GM21447 (cell line): ENCODE measurements around the gene ST8SIA2.
"Not testable (repeated sequence)": the region's sequence is repeated elsewhere in the genome, so short reads cannot be mapped to it uniquely, and the experiment has no call there.

Experiments
- ATAC-seq: cut with Tn5 transposase; IDR thresholded peaks from one replicate; pipeline ENCODE4 v1.9.1; 2021; ENCODE audit not compliant: unreplicated experiment

ST8SIA2 gene

DNA sequence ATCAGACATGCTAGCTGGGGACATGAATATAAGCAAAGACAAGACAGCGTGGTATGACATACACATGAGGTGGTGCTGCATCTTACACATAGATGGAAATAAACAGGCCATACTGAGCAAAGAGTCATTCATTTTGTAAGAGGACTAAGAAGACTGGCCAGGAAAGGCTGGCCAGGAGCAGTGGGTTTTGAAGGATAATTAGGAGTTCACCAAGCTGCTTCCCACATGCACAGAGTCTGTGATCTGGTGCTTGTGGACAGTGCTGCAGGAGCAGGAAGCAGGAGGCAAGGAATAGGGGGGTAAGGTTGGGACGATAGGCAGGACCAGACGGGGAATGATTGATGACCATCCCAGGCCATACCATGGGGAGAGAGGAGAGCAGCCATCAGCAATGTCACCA lies 41.5 kb downstream of the ST8SIA2 start:
- no peak for ATAC-seq

DNA sequence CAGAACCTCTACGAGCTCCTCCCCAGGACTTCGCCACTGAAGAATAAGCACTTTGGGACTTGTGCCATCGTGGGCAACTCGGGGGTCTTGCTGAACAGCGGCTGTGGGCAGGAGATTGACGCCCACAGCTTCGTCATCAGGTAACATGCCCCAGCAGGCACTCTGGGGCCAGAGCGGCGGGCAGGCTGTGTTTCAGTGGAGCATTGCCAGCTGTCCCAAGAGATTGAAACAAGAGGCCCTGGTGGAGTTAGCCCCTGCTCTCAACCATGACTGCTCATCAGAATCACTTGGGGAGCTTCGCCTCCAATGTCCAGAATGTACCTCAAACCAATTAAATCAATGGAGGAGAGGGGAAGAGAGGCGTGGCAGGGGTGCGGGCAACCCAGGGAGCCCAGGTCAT lies 44.8 kb downstream of the ST8SIA2 start:
- no peak for ATAC-seq

DNA sequence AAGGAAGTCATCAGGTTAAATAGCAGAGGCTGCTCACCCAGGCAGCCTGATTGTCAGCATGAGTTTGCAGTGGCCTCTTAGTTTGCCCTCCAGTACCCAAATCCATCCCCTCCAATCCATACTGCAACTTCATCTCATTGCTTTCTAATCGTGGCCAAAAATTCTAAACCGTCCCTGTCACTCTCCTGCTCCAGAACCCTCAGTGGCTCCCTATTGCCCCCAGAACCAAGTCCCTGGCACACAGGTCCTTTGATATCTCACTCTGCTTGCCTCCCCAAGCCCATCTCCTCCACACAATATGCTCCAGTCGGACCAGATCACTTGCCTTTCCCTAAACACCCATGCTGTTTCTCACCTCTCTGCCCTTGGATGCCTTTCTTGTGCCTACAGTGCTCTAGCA lies 49.7 kb downstream of the ST8SIA2 start:
- ATAC-seq = no peak

DNA sequence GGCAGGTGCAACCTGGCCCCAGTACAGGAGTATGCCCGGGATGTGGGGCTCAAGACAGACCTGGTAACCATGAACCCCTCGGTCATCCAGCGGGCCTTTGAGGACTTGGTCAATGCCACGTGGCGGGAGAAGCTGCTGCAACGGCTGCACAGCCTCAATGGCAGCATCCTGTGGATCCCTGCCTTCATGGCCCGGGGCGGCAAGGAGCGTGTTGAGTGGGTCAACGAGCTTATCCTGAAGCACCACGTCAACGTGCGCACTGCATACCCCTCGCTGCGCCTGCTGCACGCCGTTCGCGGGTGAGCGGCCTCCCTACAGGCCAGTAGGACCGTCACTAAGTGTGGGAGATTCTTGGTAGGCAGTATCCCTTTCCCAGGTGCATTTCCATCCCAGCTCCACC lies 51.0 kb downstream of the ST8SIA2 start:
- ATAC-seq = no peak

DNA sequence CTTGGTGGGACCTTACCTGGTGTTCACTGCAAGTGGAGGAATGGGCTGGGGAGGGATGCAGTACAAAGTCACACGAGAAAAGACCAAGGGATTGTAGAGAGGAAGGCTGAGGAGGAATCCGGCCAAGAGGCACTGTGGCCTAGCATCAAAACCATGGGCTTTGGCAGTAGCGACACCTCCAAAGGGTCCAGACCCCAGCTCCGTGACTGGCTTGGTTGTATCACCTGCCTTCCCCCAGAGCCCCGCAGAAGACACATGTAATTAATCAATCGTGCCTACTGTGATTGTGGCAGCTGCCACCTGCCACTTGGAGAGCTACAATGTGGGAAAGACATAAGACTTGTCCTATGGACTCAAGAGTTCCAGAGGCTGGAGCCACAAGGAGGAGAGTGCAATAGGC lies 54.7 kb downstream of the ST8SIA2 start:
- ATAC-seq = no peak

DNA sequence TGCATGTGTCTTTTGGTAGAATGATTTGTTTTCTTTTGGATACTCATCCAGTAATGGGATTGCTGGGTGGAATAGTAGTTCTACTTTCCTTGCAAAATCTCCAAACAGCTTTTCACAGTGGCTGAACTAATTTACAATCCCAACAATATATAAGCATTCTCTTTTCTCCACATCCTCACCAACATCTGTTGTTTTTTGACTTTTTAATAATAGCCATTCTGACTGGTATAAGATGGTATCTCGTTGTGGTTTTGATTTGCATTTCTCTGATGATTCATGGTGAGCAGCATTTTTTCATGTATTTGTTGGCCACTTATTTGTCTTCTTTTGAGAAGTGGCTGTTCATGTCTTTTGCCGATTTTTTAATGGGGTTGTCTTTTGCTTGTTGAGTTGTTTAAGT lies 55.8 kb downstream of the ST8SIA2 start:
- ATAC-seq = no peak

DNA sequence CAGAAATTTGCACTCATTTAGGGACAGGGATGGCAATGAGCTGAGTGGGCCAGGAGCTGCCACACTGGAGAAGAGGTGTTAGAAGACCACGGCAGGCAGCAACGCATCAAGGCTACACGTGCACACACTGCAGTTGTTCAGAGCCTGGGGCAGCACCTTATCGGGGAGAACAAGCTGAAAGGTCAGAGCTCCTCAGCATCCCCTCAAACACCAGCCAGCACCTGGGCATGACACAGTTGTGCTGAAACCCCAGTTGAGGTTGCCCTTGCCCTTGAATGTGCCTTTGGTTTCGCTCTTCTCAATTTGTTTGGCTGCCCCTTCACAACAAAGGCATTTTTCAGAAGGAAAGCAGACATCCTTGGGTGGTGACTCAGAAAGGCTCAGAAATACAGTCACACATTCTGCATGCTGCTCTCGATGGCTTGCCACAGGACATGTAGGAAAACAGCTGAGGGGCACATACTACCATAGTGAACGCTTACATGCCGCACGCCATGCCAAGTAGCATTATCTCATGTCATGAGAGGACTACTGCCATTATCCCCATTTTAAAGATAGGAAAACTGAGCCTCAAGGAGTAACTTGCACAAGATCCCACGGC lies 57.6 kb downstream of the ST8SIA2 start:
- no peak for ATAC-seq

DNA sequence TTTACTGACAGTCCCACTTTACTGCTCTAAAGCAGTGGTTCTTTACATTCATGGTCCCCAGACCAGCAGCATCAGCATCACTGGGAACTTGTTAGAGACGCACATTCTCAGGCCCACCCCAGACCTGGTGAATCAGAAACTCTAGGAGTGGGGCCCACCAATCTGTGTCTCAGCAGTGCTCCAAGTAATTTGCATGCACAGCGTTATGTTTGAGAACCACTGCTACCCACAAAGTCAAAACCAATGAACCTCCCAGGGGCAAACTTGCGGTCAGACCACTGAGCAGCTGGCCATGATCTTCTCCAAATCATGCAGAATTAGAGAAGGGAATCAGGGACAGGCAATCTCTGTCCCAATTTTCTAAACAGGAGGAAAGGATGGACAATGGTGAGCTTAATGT lies 58.5 kb downstream of the ST8SIA2 start:
- no peak for ATAC-seq

DNA sequence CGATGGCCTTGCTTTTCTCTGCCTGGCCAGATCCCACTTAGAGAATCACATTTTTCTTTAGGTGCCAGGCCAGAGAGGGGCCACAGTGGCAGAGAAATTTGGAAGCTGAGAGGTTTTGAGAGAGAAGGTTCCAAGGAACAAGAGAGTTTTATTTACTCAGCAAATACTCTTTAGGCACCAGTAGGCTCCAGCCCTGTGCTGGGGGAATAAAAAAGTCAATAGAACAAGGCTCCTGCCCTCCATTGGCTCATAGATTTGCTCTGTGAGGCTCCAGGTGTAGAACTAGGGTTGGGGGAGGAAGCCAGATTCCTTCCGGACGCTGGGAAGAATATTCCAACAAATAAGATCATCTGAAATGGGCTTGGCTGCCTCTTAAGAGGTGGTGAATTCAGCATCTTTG lies 59.9 kb downstream of the ST8SIA2 start:
- no peak for ATAC-seq

DNA sequence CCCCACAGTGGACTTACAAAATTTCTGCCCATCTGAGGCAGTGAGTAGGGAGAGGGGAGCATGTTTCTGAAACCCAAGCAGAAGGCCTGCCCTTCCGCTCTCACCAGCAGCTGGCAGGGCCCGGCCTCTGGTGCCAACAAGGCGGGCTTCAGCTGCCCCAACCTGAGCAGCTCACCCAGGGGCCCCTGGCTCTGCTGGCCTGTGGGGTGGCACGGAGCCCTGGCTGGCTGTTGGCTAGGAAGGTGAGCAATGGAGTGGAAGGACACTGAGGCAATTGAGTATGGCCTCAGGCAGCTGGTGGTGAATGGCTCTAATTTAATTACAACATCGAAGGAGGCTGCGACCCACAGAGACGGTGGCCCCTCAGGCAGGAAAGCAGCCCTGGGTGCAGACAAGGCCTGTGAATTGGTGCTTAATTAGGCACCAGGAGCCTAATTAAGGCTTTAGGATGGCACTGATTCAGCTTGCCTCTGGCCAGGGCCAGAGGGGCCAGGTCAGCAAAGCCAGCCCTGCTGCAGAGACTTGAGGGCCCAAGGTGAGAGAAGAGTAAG lies 60.9 kb downstream of the ST8SIA2 start:
- ATAC-seq = no peak

DNA sequence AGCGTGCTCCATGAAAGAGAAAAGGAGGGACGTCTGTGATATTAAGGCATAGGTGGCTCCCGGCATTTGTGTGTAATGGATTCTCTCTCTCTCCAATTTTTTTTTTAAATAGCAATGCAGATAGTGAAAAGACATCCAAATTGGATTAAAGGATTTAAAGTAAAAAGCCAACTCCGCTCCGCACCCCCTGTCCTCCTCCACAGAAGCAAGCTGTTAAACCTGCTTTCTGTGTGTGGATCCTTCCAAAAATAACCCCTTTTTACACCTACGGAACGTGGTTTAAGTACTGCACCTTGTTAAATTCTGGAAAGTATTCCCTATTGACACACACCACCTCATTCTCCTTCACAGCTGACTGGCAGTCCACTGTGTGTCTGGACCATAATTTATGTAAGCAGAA lies 61.6 kb downstream of the ST8SIA2 start:
- no peak for ATAC-seq

DNA sequence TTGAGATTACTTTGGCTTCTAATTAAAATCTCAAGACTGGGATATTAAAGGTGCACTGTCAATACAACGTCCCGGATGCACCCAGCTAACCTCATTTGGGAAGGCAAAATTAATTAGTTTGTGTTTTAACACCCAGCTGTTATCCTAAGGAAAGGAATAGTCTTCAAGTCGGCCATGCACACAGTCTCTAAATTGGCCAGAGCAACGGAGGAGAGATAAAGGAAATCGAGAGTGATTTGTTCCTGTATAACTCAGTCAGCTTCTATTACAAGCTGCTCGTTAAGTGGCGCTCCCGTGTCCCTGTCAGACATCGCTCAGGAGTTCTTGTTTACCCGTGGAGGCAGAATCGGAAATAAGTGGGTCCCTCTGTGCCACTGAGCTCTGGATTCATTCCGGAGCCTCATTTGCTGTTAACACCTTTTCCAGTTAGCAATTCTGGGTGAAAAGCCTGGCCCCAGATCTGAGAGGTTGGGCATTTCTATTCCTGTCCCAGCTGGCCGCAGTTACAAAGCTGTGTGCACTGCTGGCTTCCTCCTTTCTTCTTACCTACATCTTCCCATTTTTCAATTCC lies 63.9 kb downstream of the ST8SIA2 start:
- ATAC-seq = no peak

DNA sequence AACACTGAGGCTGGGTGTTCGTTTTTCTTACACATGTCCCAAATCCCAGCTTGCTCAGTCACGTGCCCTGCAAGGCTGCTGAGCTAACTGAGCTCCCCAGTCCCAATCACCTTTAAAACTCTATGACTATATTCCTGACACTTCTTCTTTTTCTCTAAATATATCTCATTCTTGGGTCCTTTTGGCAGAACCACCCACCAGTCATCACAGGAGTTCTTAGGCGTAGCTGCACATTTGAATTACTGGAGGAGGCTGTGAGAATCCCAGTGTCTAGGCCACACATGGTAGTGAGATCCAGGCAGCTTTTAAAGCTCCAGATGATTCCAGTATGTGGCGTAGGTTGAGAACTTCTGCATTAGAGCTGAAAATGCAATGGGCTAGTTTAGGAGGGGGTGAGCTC lies 66.3 kb downstream of the ST8SIA2 start:
- no peak for ATAC-seq

DNA sequence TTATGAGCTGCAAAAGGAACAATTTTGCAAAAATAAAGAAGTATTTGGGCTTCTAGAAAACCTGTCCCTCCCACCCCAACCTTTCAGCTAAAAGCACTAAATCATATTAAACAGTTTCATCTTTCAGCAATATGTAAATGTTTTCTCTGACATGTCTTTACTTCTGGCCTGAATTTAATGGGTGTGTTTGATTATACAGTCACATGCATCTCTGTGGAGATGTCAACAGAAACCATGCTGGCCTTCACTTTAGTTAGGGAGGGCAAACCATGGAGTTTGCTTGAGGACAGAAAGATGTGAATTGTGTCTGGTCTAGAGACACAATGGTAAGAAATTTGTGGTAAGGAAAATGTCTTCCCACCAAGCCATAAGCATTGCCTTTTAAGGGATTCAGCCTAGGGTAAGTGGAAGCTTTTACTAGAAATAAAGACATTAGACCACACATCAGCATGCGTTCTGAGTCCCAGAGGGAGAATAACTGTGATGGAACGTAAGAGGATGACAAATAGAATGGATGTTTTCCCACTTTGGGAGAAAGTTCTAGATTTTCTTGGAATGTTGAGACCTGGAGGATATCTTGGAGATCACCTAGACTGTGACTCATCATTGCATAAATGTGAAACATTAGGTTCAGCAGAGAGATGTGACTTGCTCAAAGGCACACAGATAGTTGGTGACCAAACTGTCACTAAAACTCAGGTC lies 68.9 kb downstream of the ST8SIA2 start:
- no peak for ATAC-seq

DNA sequence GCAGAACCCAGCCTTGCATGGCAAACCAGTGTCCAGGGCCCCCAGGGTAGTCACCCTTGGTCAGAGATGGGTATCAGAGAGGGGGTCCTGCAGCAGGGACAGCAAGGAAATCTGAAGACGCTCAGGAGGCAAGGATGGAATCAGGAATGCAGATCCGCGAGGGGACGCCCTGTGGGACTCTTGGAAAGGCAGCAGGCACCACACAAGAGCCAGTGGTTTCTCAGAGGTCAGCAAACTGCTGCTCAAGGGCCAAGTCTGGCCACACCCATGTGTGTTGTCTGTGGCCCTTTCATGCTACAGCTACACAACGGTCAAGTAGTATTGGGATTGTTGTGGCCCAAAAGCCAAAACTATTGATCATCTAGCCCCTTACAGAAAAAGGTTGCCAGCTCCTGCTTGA lies 69.7 kb downstream of the ST8SIA2 start:
- ATAC-seq = no peak

DNA sequence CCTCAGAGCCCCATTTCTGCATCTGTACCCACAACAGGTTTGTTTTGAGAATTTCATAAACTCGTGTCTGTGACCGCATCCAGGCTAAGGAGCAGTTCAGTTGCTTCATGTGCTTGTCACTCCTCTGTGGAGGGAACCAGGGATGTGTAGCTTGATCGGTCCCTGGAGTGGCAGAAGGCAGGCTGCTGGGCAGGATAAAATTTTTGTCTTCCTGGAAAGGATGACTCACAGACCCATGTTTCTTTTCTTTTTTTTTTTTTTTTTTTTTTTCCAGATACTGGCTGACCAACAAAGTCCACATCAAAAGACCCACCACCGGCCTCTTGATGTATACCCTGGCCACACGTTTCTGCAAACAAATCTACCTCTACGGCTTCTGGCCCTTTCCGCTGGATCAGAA lies 70.1 kb downstream of the ST8SIA2 start:
- no peak for ATAC-seq

DNA sequence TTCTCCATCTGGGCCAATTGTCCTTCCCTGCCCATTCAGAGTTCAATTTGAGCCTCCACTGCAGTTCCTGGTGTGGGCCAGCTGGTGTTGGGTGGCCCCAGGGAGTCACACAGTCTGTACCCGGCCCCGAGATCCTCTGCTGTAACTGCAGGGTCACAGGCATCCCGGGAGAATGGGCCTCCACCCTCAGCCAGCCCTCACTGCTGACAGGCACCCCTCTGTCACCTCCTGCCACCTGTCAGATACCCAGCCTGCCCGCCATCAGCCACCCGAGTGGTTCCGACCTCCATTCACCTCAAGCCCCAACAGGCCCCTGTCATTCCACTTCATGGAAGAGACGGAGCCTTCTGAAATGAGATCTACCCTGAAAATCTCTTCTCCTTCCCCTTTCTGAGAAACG lies 73.2 kb downstream of the ST8SIA2 start:
- no peak for ATAC-seq

DNA sequence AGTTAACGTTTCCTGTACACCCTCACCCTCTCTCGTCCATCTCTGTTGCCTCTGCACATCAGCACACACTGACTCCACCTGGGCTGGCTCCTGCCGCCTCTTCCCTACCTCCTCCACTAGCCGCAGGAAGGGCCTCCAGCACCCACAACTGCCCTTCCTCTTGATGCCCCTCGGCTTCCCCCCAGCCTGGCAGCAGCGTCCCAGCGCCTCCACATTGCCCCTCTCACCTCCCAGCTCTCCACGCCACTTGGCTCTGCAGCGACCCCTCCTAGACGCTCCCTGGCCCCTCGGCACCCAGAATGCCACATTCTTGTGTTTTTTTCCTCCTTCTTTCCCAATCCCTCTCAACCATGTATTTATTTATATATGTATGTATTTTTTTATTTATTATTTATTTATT lies 73.6 kb downstream of the ST8SIA2 start:
- ATAC-seq = no peak

DNA sequence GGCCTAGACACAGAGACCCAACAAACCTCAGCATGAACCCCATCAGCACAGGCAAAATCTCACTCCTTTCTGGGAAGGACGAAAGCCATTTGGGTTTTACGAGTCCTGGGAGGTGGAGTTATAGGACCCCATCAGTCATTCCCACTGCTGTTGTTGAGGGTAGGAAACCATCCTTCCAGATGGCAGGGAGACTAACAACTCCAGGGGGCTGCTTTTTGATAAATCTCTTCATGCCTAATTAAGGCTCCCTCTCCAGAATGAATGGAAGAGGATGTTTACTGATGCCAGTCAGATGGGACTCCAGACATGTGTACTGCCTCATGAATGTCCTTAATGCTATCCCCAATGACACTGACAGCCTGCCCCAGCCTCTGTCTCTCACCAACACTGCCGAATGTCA lies 75.3 kb downstream of the ST8SIA2 start:
- no peak for ATAC-seq

DNA sequence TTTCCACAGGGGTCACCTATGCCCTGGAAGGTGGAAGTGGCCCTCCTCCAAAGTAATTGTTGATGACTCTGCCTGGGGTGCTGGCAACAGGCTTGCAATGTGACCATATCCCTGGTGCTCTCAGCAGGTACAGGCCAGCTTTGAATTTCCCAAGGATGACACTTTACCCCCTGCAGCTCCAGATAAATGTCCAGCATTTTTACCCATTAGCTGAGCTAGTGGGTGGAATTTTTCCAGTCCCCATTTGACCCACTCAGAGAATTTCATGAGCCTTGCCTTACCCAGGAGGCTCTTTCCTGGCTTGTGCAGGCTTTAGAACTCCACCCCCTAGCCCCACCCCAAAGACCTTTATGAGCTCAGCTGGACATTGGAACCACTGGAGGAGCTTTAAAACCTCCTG lies 77.6 kb downstream of the ST8SIA2 start:
- no peak for ATAC-seq

DNA sequence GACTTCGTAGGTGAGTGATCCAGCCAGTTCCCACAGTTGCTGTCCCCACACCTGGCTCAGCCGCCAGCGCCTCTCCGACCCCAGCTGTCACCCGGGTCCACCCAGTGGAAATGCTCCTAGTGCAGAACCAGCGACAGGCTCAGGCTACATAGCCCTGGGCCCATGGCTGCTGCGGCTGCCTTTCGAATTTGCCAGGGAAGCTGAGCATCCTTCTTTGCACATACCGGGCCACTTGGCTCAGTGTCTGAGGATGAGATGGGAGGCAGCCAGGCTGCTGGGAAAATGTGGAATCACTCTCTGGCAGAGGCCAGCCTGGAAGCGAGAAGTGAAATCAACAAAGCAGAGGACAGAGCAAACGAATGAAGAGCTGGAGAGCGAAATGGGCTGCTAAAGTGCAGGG lies 80.1 kb downstream of the ST8SIA2 start:
- no peak for ATAC-seq

DNA sequence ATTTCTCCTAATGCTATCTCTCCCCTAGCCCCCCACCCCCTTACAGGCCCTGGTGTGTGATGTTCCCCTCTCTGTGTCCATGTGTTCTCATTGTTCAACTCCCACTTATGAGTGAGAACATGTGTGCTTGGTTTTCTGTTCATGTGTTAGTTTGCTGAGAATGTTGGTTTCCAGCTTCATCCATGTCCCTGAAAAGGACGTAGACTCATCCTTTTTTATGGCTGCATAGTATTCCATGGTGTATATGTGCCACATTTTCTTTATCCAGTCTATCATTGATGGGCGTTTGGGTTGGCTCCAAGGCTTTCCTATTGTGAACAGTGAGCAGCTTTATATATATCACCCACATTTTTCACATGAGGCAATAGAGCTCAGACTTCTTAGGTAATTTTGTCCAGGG lies 86.0 kb downstream of the ST8SIA2 start:
- ATAC-seq = not testable (repeated sequence)

DNA sequence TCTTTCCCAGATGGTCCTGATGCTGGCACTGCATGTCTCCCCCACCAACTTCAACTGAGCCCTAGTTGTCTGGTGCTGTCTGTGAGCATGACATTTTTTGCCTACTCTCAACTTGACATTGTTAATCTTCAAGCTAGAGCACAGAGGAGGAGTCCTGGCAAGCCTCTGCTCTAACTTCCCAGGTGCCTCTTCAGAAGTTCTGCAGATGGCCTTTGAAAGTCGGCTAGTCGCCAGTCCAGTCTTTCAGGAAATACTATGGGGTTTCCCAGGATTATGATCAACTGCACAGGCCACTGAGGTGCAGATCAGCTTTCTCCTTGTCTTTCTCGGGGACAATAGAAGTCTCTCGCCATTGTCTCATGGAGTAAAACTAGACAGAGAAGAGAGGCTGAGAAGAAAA lies 86.7 kb downstream of the ST8SIA2 start:
- ATAC-seq = no peak
